Left lung (tissue), 10 donors: ENCODE measurements around the gene GABRG3. TPM values are rescaled to one million over a fixed set of nuclear protein-coding genes. Genes with fewer than 3 reads are reported as not detected.

Experiments
- ATAC-seq: fragments of 200-7000 bp; cut with Tn5 transposase; one replicate; pipeline ENCODE4 v1.9.1; 2020; ENCODE audit warnings: moderate library complexity
- DNase-seq, 4 donors: peaks; one replicate each; pipeline ENCODE4 v3.0.0-alpha.2; 2013 to 2020
- H3K27ac ChIP-seq, 2 donors: fragments of 200-600 bp; sonication (generic) in 1 of 2; one replicate each; pipeline versions ENCODE4 v1.5.0 to v1.8.0; 2020 to 2021
- H3K27me3 ChIP-seq, 2 donors: fragments of 200-600 bp; sonication (generic) in 1 of 2; one replicate each; pipeline versions ENCODE4 v1.5.0 to v1.8.0; 2020 to 2021
- H3K36me3 ChIP-seq, 2 donors: fragments of 200-600 bp; sonication (generic) in 1 of 2; one replicate each; pipeline versions ENCODE4 v1.5.0 to v1.8.0; 2020 to 2021
- H3K4me1 ChIP-seq, 2 donors: fragments of 200-600 bp; one replicate each; pipeline ENCODE4 v1.8.0; 2021
- H3K4me3 ChIP-seq, 2 donors: fragments of 200-600 bp; sonication (generic) in 1 of 2; one replicate each; pipeline versions ENCODE4 v1.5.0 to v1.8.0; 2020 to 2021; ENCODE audit warnings: mild to moderate bottlenecking in 1 of 2
- H3K9me3 ChIP-seq, 2 donors: fragments of 200-600 bp; sonication (generic) in 1 of 2; one replicate each; pipeline versions ENCODE4 v1.5.0 to v1.8.0; 2020 to 2021
- CTCF ChIP-seq, 2 donors: fragments of 200-600 bp; sonication (generic) in 1 of 2; IDR thresholded peaks; one replicate each; pipeline versions ENCODE4 v1.5.0 to v1.8.0; 2021; ENCODE audit warnings: antibody characterized with exemption in 2 of 2
- intact Hi-C, 2 donors: fragments of 100-400 bp; cut with DNase I; formaldehyde crosslinking; loops; one replicate each; pipeline versions ENCODE4 v1.11.2 to v1.14.2; 2022
- polyA plus RNA-seq, 6 donors: library from polyadenylated mRNA; unstranded; fragments of 120-200 nt; gene quantifications; one replicate each; pipeline ENCODE4 v1.2.1, GENCODE V29; 2013; ENCODE audit not compliant: insufficient read length in 6 of 6
- total RNA-seq, 2 donors: library from RNA; stranded (reverse); fragmentation: NEBNext Ultra II Directional; extraction: Animal tissue kit (Norgen Biotek cat#: 25700); gene quantifications; one replicate each; pipeline ENCODE4 v1.2.1, GENCODE V29; 2021
- donor health status: DM: no; HTN: yes; CAD: no.
- donor health status: DM: no; HTN: no; CAD: no.

The GABRG3 gene
- total and polyA plus RNA-seq, 8 donors, result 0.23 to 13.8 (median 10.3) TPM; not detected in 1

- Histone ChIP-seq H3K27ac (no peak overlapping the region), H3K4me3 (no peak overlapping the region), H3K9me3 (peaks cover 0 to 2% of the 10 kb centered on the region in 2 donors), H3K36me3 (no peaks in the 10 kb centered on the region), H3K4me1 (no peaks in the 10 kb centered on the region), H3K27me3 (no peaks in the 10 kb centered on the region)
- DNase-seq (no peak), ATAC-seq (no peak)
- TF ChIP-seq CTCF (IDR thresholded peaks at IDR 0.05), result no peak
- intact Hi-C loops, result no loop called here
These were observed 125.1 kb downstream of the GABRG3 start for GRCh38 chr15:27095886-27096624.

GRCh38 chr15:27097506-27097905, 126.5 kb downstream of the GABRG3 start:
- ATAC-seq (no peak), DNase-seq (no peak)
- H3K27ac ChIP-seq, result no peak overlapping the region
- H3K36me3 ChIP-seq, result no peaks in the 10 kb centered on the region
- H3K4me1 ChIP-seq, result no peaks in the 10 kb centered on the region
- H3K27me3 ChIP-seq, result no peaks in the 10 kb centered on the region
- no peaks in the 10 kb centered on the region for H3K9me3 ChIP-seq
- TF ChIP-seq CTCF (IDR thresholded peaks at IDR 0.05), result no peak
- no peak overlapping the region for H3K4me3 ChIP-seq
- intact Hi-C loops, result no loop called here

GRCh38 chr15:27101982-27102381, 131.0 kb downstream of the GABRG3 start:
- ATAC-seq (no peak), DNase-seq (no peak)
- Histone ChIP-seq H3K9me3 (no peaks in the 10 kb centered on the region), H3K27ac (no peak overlapping the region), H3K36me3 (no peaks in the 10 kb centered on the region), H3K4me3 (no peak overlapping the region), H3K4me1 (no peaks in the 10 kb centered on the region), H3K27me3 (no peaks in the 10 kb centered on the region)
- intact Hi-C loops, result no loop called here
- no peak for TF ChIP-seq CTCF (IDR thresholded peaks at IDR 0.05)

GRCh38 chr15:27111323-27111722, 140.3 kb downstream of the GABRG3 start:
- H3K9me3 ChIP-seq, result no peaks in the 10 kb centered on the region
- H3K36me3 ChIP-seq, result no peaks in the 10 kb centered on the region
- intact Hi-C loops, result no loop called here
- no peak for DNase-seq
- H3K27me3 ChIP-seq, result no peaks in the 10 kb centered on the region
- no peak overlapping the region for H3K4me3 ChIP-seq
- H3K4me1 ChIP-seq, result no peaks in the 10 kb centered on the region
- no peak overlapping the region for H3K27ac ChIP-seq
- TF ChIP-seq CTCF (IDR thresholded peaks at IDR 0.05), result no peak
- ATAC-seq, result no peak

GRCh38 chr15:27114473-27114872, 143.5 kb downstream of the GABRG3 start:
- Histone ChIP-seq H3K27ac (no peak overlapping the region), H3K9me3 (peaks cover 0 to 4% of the 10 kb centered on the region in 2 donors), H3K4me3 (no peak overlapping the region), H3K36me3 (no peaks in the 10 kb centered on the region), H3K4me1 (no peaks in the 10 kb centered on the region), H3K27me3 (no peaks in the 10 kb centered on the region)
- no peak for ATAC-seq
- intact Hi-C loops, result no loop called here
- no peak for DNase-seq
- no peak for TF ChIP-seq CTCF (IDR thresholded peaks at IDR 0.05)
